IMR-90 (cell line): ENCODE data around the gene SPIN2A. TPM values are rescaled to one million over a fixed set of nuclear protein-coding genes. Genes with fewer than 3 reads are reported as not detected.

Experiments used
- ATAC-seq: fragments of 200-7000 bp; cut with Tn5 transposase; 2 replicates; pipeline ENCODE4 v1.9.1; 2020; ENCODE audit warnings: low read depth, mild to moderate bottlenecking, moderate library complexity
- BruUV-seq: library from RNA; stranded (reverse); fragments of 400-500 nt; replicated peaks from 2 replicates; lab custom pipeline; 2021; lab: Mats Ljungman, UMichigan
- CTCF ChIA-PET: fragments of 300-600 bp; formaldehyde crosslinking; extraction: SDS; loops from one replicate; lab custom pipeline; 2021; ENCODE audit warnings: antibody characterized with exemption; lab: Yijun Ruan, JAX
- POLR2A ChIA-PET: fragments of 300-600 bp; sonication (Branson Sonifier 250); formaldehyde crosslinking; loops from one replicate; lab custom pipeline; 2022; ENCODE audit warnings: antibody characterized with exemption; ENCODE audit not compliant: unreplicated experiment; lab: Charles Lee
- DNase-seq: peaks from one replicate; pipeline ENCODE4 v3.0.0; 2013
- H2AFZ ChIP-seq: replicated peaks from 2 replicates; pipeline ENCODE3; 2013; ENCODE audit warnings: low read length, mild to moderate bottlenecking; ENCODE audit not compliant: poor library complexity
- H2AK5ac ChIP-seq: 2 replicates; pipeline ENCODE4 v1.6.1; 2013; ENCODE audit warnings: low read depth, low read length, inconsistent platforms
- H2AK9ac ChIP-seq: replicated peaks from 2 replicates; pipeline ENCODE3; 2013; ENCODE audit warnings: mild to moderate bottlenecking, low read depth, low read length, moderate library complexity; ENCODE audit not compliant: poor library complexity
- H2BK120ac ChIP-seq: 2 replicates; pipeline ENCODE4 v1.6.1; 2013; ENCODE audit warnings: low read depth, low read length, inconsistent platforms
- H2BK15ac ChIP-seq: 3 replicates; pipeline ENCODE4 v1.6.1; 2013; ENCODE audit warnings: low read depth, low read length, inconsistent platforms
- H2BK20ac ChIP-seq: 2 replicates; pipeline ENCODE4 v1.6.1; 2013; ENCODE audit warnings: low read depth, mild to moderate bottlenecking, inconsistent platforms, low read length, moderate library complexity
- H2BK5ac ChIP-seq: 2 replicates; pipeline ENCODE4 v1.6.1; 2013; ENCODE audit warnings: mild to moderate bottlenecking, low read depth, low read length, inconsistent platforms; ENCODE audit not compliant: poor library complexity, severe bottlenecking
- H3K14ac ChIP-seq: replicated peaks from 2 replicates; pipeline ENCODE4 v1.6.1; 2013; ENCODE audit warnings: low read depth, low read length, inconsistent platforms
- H3K18ac ChIP-seq: 2 replicates; pipeline ENCODE4 v1.6.1; 2013; ENCODE audit warnings: low read depth, low read length, control low read depth
- H3K23ac ChIP-seq: 2 replicates; pipeline ENCODE4 v1.6.1; 2013; ENCODE audit warnings: low read depth, low read length, inconsistent platforms
- H3K27ac ChIP-seq: 2 replicates; pipeline ENCODE4 v1.5.1; 2013; ENCODE audit warnings: mild to moderate bottlenecking, control low read depth, low read length; ENCODE audit not compliant: insufficient read depth
- H3K27me3 ChIP-seq: 2 replicates; pipeline ENCODE4 v1.6.1; 2013; ENCODE audit warnings: low read length; ENCODE audit not compliant: control insufficient read depth, insufficient read depth
- H3K36me3 ChIP-seq: 2 replicates; pipeline ENCODE4 v1.6.1; 2013; ENCODE audit warnings: low read length, mixed read lengths; ENCODE audit not compliant: control insufficient read depth, insufficient read depth
- H3K4ac ChIP-seq: 2 replicates; pipeline ENCODE4 v1.6.1; 2013; ENCODE audit warnings: low read depth, low read length, inconsistent platforms
- H3K4me1 ChIP-seq: 2 replicates; pipeline ENCODE4 v1.6.1; 2013; ENCODE audit warnings: low read length, mixed read lengths; ENCODE audit not compliant: control insufficient read depth, insufficient read depth
- H3K4me2 ChIP-seq: 2 replicates; pipeline ENCODE4 v1.6.1; 2013; ENCODE audit warnings: low read depth, mild to moderate bottlenecking, control low read depth, low read length, moderate library complexity
- H3K4me3 ChIP-seq: 2 replicates; pipeline ENCODE4 v1.5.1; 2013; ENCODE audit warnings: low read depth, mild to moderate bottlenecking, control low read depth, low read length, moderate library complexity; ENCODE audit not compliant: insufficient read depth
- H3K56ac ChIP-seq: 2 replicates; pipeline ENCODE4 v1.6.1; 2013; ENCODE audit warnings: low read length, inconsistent platforms; ENCODE audit not compliant: insufficient read depth; ENCODE audit errors: extremely low read depth
- H3K79me1 ChIP-seq, 2 experiments: 2 replicates each; pipeline ENCODE4 v1.6.1; 2013; ENCODE audit warnings: low read length in 2 of 2, inconsistent platforms in 1 of 2, low read depth in 1 of 2
- H3K9ac ChIP-seq: 2 replicates; pipeline ENCODE4 v1.6.1; 2013; ENCODE audit warnings: low read depth, low read length, control low read depth
- H3K9me1 ChIP-seq: 2 replicates; pipeline ENCODE4 v1.6.1; 2013; ENCODE audit warnings: low read length, inconsistent platforms; ENCODE audit not compliant: insufficient read depth
- H3K9me3 ChIP-seq: 2 replicates; pipeline ENCODE4 v1.6.1; 2013; ENCODE audit warnings: low read length; ENCODE audit not compliant: control insufficient read depth, insufficient read depth
- H4K20me1 ChIP-seq: 2 replicates; pipeline ENCODE4 v1.6.1; 2013; ENCODE audit warnings: low read length, inconsistent platforms; ENCODE audit not compliant: insufficient read depth
- H4K5ac ChIP-seq: 2 replicates; pipeline ENCODE4 v1.6.1; 2013; ENCODE audit warnings: mild to moderate bottlenecking, low read depth, low read length, control low read depth
- H4K8ac ChIP-seq, 2 experiments: 2 replicates each; pipeline ENCODE4 v1.6.1; 2013; ENCODE audit warnings: low read depth in 2 of 2, low read length in 2 of 2, control low read depth in 1 of 2, inconsistent platforms in 1 of 2
- H4K91ac ChIP-seq: 2 replicates; pipeline ENCODE4 v1.6.1; 2013; ENCODE audit warnings: low read depth, low read length, inconsistent platforms; ENCODE audit not compliant: insufficient read depth
- BHLHE40 ChIP-seq: fragments of 150-350 bp; IDR thresholded peaks from 2 replicates; pipeline ENCODE4 v1.6.1; 2016; ENCODE audit warnings: mild to moderate bottlenecking, low read depth, low read length
- CEBPB ChIP-seq: IDR thresholded peaks from 2 replicates; pipeline ENCODE4 v1.6.1; 2012; ENCODE audit warnings: low read depth, low read length, improper control_type of control experiment
- CHD1 ChIP-seq: IDR thresholded peaks from 2 replicates; pipeline ENCODE4 v1.6.1; 2012; ENCODE audit warnings: low read depth, low read length, improper control_type of control experiment
- CTCF ChIP-seq: conservative IDR thresholded peaks from 2 replicates; pipeline ENCODE4 v1.5.1; 2012; ENCODE audit warnings: mild to moderate bottlenecking, low read depth, low read length, improper control_type of control experiment
- FOS ChIP-seq: fragments of 150-350 bp; IDR thresholded peaks from 2 replicates; pipeline ENCODE4 v1.6.1; 2016; ENCODE audit warnings: low read depth, low read length
- MAFK ChIP-seq: IDR thresholded peaks from 2 replicates; pipeline ENCODE4 v1.6.1; 2012; ENCODE audit warnings: low read depth, low read length, improper control_type of control experiment
- MXI1 ChIP-seq: IDR thresholded peaks from 2 replicates; pipeline ENCODE4 v1.6.1; 2012; ENCODE audit warnings: low read depth, mild to moderate bottlenecking, low read length, moderate library complexity, borderline replicate concordance
- POLR2A ChIP-seq: IDR thresholded peaks from 2 replicates; pipeline ENCODE4 v1.6.1; 2012; ENCODE audit warnings: mild to moderate bottlenecking, low read depth, low read length
- RAD21 ChIP-seq: IDR thresholded peaks from 2 replicates; pipeline ENCODE4 v1.6.1; 2012; ENCODE audit warnings: low read length, improper control_type of control experiment
- RCOR1 ChIP-seq: IDR thresholded peaks from 2 replicates; pipeline ENCODE4 v1.6.1; 2012; ENCODE audit warnings: mild to moderate bottlenecking, low read length, improper control_type of control experiment; ENCODE audit not compliant: insufficient replicate concordance
- RFX5 ChIP-seq: IDR thresholded peaks from 2 replicates; pipeline ENCODE4 v1.8.0; 2012; ENCODE audit warnings: low read depth, mild to moderate bottlenecking, low read length, moderate library complexity
- SMC3 ChIP-seq: fragments of 150-350 bp; IDR thresholded peaks from 2 replicates; pipeline ENCODE4 v1.6.1; 2016; ENCODE audit warnings: low read depth, mild to moderate bottlenecking, antibody characterized with exemption, low read length, moderate library complexity
- USF2 ChIP-seq: fragments of 150-350 bp; IDR thresholded peaks from 2 replicates; pipeline ENCODE4 v1.6.1; 2017; ENCODE audit warnings: mild to moderate bottlenecking, antibody characterized with exemption, low read length, low read depth
- WGBS, 2 experiments: methylation state at CpG; one replicate each; pipeline versions ENCODE4 v1.1.5 to v1.1.7; 2013; ENCODE audit warnings: missing lambda C conversion rate in 2 of 2; ENCODE audit not compliant: insufficient read length in 1 of 2; ENCODE audit errors: extremely low coverage in 2 of 2; 5-methylcytosine and 5-hydroxymethylcytosine counted together
- dilution Hi-C: fragments of 300-500 bp; cut with HindIII; formaldehyde crosslinking; loops from one replicate; pipeline ENCODE4 v1.14.3; 2018; ENCODE audit warnings: low sequenced_read_pairs; ENCODE audit not compliant: unreplicated experiment
- in situ Hi-C: fragments of 300-500 bp; cut with MboI; formaldehyde crosslinking; loops from 3 replicates; pipeline ENCODE4 v1.14.3; 2019; ENCODE audit warnings: low sequenced_read_pairs, inconsistent platforms, mixed read lengths
- intact Hi-C: fragments of 100-400 bp; cut with micrococcal nuclease; formaldehyde crosslinking; loops from 2 replicates; pipeline ENCODE4 v1.10.0; 2022
- polyA plus RNA-seq, 3 experiments: library from polyadenylated mRNA; depleted of rRNA; stranded (reverse); fragments of >200 nt; gene quantifications; 2 replicates each; pipeline ENCODE4 v1.2.3, GENCODE V29; 2012; ENCODE audit warnings: low replicate concordance in 1 of 3
- total RNA-seq: library from RNA; depleted of rRNA; stranded (reverse); fragments of >200 nt; gene quantifications from 2 replicates; pipeline ENCODE4 v1.2.3, GENCODE V29; 2012
- TF ChIP-seq, protein P1 (sequence below): fragments of 150-350 bp; IDR thresholded peaks from 2 replicates; pipeline ENCODE4 v1.6.1; 2016; ENCODE audit warnings: low read depth, mild to moderate bottlenecking, low read length, moderate library complexity, borderline replicate concordance

Gene SPIN2A
- total and polyA plus RNA-seq, 2 of the 4 experiments (the other 2 are of a cell fraction): 0.18 to 0.63 TPM

DNA sequence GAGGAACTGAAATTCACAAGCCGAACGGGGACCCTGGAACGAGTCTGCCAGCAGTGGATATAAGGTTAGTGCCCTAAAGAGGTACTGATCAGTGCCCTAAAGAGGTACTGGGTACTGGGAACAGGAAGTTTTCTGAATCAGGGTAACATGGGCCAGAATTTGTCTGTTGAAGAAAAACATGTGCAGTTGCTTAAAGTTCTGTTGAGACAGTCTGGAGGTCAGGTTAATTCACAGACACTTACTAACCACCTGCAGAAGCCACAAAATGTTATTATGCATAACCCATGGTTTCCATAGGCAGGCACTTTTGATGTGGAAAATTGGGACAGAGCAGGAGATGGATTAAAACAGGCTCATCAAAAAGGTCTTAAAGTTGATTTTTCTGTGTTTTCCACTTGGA, 33.7 kb downstream of the SPIN2A start:
- Histone ChIP-seq H3K27ac (no peak overlapping the region), H3K23ac (no peak overlapping the region), H3K14ac (no peak overlapping the region), H3K4me1 (no peaks in the 10 kb centered on the region), H3K18ac (no peak overlapping the region), H3K79me1 (no peaks in the 10 kb centered on the region), H2BK20ac (no peak overlapping the region), H3K4me2 (no peak overlapping the region), H2BK120ac (no peak overlapping the region), H2BK5ac (no peak overlapping the region), H3K27me3 (no peaks in the 10 kb centered on the region), H3K56ac (no peak overlapping the region), H4K8ac (no peak overlapping the region), H2AFZ (no peak overlapping the region), H3K9ac (no peak overlapping the region), H2BK15ac (no peak overlapping the region), H3K9me1 (no peaks in the 10 kb centered on the region), H3K36me3 (no peaks in the 10 kb centered on the region), H4K5ac (no peak overlapping the region), H3K9me3 (no peaks in the 10 kb centered on the region), H2AK9ac (no peak overlapping the region), H4K20me1 (no peaks in the 10 kb centered on the region), H3K4me3 (no peak overlapping the region), H2AK5ac (no peak overlapping the region), H3K4ac (no peak overlapping the region), H4K91ac (no peak overlapping the region)
- ChIA-PET POLR2A (no interaction called here), CTCF (no interaction called here)
- TF ChIP-seq USF2 (no peak), RCOR1 (no peak), FOS (no peak), CHD1 (no peak), CTCF (no peak), RFX5 (no peak), RAD21 (no peak), CEBPB (no peak), POLR2A (no peak), MAFK (no peak), MXI1 (no peak), BHLHE40 (no peak), SMC3 (no peak)
- TF ChIP-seq, protein P1, sequence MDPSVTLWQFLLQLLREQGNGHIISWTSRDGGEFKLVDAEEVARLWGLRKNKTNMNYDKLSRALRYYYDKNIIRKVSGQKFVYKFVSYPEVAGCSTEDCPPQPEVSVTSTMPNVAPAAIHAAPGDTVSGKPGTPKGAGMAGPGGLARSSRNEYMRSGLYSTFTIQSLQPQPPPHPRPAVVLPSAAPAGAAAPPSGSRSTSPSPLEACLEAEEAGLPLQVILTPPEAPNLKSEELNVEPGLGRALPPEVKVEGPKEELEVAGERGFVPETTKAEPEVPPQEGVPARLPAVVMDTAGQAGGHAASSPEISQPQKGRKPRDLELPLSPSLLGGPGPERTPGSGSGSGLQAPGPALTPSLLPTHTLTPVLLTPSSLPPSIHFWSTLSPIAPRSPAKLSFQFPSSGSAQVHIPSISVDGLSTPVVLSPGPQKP: no peak
- no CpG with 5 or more reads among the region's 3 CpGs for WGBS, 2 experiments
- DNase-seq (no peak), ATAC-seq (no peak)
- intact Hi-C loops: no loop called here
- in situ Hi-C loops: loop anchor here (25.0 kb wide), 1 partner anchor 291 kb away; no protein-coding TSS in a partner anchor
- dilution Hi-C loops: no loop called here
- no TSS peak for BruUV-seq
